Endothelial cell of umbilical vein (primary cell): ENCODE results near the gene STON2.

Source experiments
- EZH2 ChIP-seq: IDR thresholded peaks from 2 replicates; pipeline ENCODE4 v1.6.1; 2012; ENCODE audit warnings: borderline replicate concordance, low read depth, mild to moderate bottlenecking, moderate library complexity, low read length, inconsistent platforms; ENCODE audit not compliant: severe bottlenecking
- FOS ChIP-seq: IDR thresholded peaks from 2 replicates; pipeline ENCODE4 v1.6.1; 2011; ENCODE audit warnings: mild to moderate bottlenecking, low read length, moderate library complexity, borderline replicate concordance; ENCODE audit not compliant: insufficient read depth
- JUN ChIP-seq: IDR thresholded peaks from 2 replicates; pipeline ENCODE4 v1.6.1; 2011; ENCODE audit warnings: borderline replicate concordance, low read depth; ENCODE audit not compliant: insufficient read length, insufficient read depth
- MYC ChIP-seq: IDR thresholded peaks from one replicate; pipeline ENCODE4 v1.6.1; 2011; ENCODE audit warnings: mild to moderate bottlenecking, low read depth, low read length
- POLR2A ChIP-seq: IDR thresholded peaks from 2 replicates; pipeline ENCODE4 v1.6.1; 2012; ENCODE audit warnings: low read depth, mild to moderate bottlenecking, control low read depth, low read length
- POLR2AphosphoS5 ChIP-seq: IDR thresholded peaks from 2 replicates; pipeline ENCODE4 v1.6.1; 2012; ENCODE audit warnings: low read depth, mild to moderate bottlenecking, control low read depth, low read length, moderate library complexity; ENCODE audit not compliant: insufficient read depth
- TF ChIP-seq, protein P1 (sequence below), 2 donors: IDR thresholded peaks; 1 replicate in 1 of 2; 2 replicates in 1 of 2; pipeline ENCODE4 v1.5.1; 2011; ENCODE audit warnings: low read length in 2 of 2, mild to moderate bottlenecking in 2 of 2, moderate library complexity in 2 of 2, control low read depth in 1 of 2, inconsistent platforms in 1 of 2, low read depth in 1 of 2; ENCODE audit not compliant: insufficient read depth in 1 of 2; ENCODE audit errors: extremely low read depth in 1 of 2
- TF ChIP-seq, protein P2 (sequence below): IDR thresholded peaks from 2 replicates; pipeline ENCODE4 v1.6.1; 2011; ENCODE audit not compliant: insufficient read depth, insufficient read length

DNA sequence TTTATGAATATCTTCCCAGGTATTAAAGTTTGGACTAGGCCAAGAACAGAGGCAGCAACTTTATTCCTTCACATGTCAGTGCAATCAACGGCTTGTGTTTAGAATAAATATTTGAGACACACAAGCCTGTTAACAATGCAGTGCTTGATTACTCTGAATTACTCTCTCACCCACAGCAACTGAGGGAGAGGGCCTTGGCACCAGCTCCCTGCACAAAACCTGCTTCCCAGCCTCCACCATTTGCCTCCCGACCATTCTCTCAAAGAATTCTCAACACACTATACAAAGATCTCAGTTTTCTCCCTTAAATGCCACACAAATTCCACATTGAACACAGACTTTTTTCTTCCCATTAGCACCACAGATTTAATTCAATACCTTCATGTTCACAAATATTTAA lies 77.0 kb downstream of the STON2 start:
- TF ChIP-seq, protein P1, sequence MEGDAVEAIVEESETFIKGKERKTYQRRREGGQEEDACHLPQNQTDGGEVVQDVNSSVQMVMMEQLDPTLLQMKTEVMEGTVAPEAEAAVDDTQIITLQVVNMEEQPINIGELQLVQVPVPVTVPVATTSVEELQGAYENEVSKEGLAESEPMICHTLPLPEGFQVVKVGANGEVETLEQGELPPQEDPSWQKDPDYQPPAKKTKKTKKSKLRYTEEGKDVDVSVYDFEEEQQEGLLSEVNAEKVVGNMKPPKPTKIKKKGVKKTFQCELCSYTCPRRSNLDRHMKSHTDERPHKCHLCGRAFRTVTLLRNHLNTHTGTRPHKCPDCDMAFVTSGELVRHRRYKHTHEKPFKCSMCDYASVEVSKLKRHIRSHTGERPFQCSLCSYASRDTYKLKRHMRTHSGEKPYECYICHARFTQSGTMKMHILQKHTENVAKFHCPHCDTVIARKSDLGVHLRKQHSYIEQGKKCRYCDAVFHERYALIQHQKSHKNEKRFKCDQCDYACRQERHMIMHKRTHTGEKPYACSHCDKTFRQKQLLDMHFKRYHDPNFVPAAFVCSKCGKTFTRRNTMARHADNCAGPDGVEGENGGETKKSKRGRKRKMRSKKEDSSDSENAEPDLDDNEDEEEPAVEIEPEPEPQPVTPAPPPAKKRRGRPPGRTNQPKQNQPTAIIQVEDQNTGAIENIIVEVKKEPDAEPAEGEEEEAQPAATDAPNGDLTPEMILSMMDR (IDR thresholded peaks at IDR 0.05; ENCODE audit: extremely low read depth in 1 of 2, insufficient read depth in 1 of 2, low read depth in 1 of 2, low read length in 2 of 2) = no peak
- TF ChIP-seq, protein P2, sequence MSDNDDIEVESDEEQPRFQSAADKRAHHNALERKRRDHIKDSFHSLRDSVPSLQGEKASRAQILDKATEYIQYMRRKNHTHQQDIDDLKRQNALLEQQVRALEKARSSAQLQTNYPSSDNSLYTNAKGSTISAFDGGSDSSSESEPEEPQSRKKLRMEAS = no peak
- TF ChIP-seq JUN (no peak), FOS (no peak), EZH2 (no peak), POLR2A (no peak), POLR2AphosphoS5 (no peak), MYC (no peak)
